Activated T-cell treated with anti-CD3 and anti-CD28 coated beads for 1 hour (primary cell): ENCODE measurements around the gene CWC27.

Experiments
- DNase-seq: peaks from one replicate; pipeline ENCODE4 v3.0.0-alpha.2; 2020; ENCODE audit warnings: low read depth

The CWC27 gene

DNA sequence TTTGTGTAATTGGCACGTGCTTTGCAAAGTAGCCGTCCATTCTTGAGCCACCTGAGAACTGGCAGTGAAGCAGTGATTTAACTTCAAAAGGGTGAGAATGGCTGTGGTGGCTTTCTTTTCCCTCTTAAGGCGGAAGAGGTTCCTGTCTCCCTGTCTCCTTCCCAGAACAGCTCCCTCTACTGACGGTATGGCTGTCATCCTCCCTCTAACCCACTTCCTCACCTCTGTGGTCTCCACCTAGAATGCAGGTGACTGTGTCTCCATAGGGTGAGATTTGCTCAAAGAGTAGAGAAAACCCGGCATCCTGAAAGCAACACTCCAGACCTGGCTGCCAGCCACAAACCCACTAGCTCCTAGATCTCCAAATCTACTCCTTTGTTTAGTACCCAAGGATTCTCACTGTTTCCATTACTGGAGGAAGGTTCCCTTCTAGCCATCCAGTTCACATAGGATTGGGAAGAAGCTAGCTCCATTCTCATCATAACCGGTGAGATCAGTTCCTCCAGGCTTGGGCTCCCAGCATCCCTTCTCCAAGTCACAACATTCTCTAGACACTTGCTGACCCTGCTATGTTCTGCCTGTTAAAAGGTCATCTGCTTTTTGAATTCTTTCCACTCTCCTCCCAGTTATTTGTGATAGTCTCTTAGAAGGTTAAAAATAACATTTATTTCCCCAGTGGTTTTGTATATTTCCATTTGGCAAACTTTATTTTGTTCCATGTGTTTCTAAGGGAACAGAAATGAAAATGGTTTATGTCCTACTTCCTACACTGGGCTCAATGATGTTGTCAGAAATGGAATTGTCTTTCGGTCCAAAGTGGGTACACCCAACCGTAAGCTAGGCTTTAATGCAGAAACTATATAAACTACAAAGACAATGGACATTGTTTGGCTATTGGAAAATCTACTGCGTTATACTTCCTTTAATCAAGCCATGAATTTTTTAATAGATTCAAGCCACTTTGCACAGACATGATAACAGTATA, 269.4 kb downstream of the CWC27 start:
- DNase-seq, result no peak

DNA sequence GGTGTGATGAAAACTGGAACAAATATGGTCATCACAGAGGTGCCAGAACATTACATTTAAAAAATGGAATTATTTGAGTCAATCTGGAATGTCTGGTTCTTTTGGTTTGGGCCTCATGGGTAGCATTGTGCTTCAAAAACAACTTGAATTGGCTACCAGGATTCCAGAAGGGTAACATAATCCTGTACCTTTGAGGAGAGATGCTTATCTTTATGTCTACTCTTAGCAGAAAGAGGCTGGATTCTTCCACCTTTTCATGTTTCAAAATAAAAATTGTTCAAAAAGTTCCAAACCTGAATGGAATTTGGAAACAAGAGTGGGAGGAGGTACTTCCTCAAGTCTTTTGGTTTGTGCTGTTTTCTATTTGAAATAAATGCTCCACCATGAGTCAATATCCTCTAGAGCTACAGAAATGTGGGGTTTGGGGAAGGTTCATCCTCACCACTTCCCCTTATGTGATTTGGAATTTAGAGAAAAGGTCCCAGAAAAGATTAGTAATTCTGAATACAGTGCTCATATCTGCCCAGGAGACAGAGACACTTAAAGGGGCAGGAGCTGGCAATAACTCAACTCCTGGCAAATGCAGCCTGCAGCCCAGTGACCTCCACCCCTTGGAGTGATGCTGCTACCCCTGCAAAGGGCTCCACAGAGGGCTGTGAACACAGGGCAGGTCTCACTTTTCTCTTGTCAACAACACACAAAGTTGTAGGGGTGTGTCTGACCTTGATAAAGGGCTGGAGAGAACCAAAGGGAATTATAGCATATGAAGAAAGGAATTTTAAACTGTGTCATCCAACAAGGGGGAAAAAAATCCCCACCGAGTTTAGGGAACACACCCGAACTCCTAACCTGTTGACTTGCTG, 272.8 kb downstream of the CWC27 start:
- no peak for DNase-seq

DNA sequence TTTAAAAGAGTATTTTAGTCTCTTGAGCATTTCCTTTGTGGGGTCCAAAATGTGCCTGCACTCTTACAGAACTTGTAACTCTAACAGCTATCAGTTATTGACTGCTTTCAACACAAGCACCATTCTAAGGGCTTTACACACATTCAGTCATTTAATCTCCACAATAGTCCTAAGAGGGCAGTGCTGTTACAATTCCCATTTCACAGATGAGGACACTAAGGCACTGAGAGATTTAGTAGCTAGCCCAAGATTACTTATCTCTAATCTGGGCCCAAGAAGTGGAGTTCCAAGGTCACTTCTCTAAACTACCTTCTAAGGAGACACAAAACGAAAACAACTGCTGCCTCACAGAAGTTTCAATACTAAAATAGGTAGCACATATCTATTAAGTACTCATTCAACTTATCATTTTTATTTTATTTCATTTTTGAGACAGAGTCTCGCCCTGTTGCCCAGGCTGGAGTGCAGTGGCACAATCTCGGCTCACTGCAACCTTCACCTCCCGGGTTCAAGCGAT, 275.2 kb downstream of the CWC27 start:
- DNase-seq, result no peak

DNA sequence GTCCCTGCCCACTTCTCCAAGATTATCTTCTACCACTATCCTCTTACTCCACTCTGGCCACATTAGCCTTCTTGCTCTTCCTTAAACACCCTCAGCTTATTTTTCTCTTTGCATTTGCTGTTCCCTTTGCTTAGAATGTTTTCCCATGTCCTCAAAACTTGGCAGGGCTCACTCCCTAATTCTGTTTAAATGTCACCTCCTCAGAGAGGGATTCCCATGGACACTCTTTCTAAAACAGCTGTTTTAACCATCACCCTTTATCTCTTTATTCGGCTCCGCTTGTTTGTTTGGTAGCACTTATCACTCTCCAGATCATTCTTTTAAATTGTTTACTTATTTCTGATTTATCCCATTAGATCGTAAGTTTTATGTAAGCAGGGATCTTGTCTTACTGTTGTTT, 278.5 kb downstream of the CWC27 start:
- DNase-seq, result no peak

DNA sequence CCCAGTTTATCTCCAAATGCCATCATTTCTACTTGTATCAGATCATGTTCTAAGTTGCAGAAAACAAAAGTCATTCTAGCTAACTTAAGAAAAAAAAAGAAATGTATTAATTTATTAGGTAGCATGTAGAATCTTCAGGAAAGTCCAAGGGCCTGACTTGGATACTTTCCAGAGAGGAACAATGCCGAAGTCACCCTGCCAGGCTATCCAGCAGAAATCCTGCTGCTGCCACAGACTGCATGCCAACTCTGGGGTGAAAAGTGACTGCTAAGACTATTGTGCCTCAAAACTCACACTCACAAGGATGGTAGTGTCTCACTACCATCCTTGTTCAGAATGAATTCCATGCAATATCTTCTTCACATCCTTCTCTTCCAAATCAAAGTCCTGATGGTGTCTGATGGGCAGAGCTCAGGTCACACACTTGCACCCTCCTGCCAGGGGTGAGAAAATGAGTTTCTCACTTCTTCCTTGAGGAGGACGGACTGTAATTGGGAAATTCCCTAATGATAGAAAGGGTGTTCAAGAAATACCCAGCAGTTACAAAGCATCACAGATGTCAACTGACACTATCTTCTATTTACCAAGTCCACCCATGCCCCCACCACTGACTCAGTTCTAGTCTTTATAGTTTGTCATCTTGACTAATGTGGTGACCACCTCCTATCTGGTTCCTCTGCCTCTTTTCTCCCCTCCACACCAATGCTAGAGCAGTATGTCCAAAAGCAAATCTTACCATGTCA, 279.4 kb downstream of the CWC27 start:
- no peak for DNase-seq

GRCh38 chr5:65050140-65050539, 281.4 kb downstream of the CWC27 start:
- DNase-seq, result no peak

GRCh38 chr5:65050826-65051498, 282.2 kb downstream of the CWC27 start:
- no peak for DNase-seq

DNA sequence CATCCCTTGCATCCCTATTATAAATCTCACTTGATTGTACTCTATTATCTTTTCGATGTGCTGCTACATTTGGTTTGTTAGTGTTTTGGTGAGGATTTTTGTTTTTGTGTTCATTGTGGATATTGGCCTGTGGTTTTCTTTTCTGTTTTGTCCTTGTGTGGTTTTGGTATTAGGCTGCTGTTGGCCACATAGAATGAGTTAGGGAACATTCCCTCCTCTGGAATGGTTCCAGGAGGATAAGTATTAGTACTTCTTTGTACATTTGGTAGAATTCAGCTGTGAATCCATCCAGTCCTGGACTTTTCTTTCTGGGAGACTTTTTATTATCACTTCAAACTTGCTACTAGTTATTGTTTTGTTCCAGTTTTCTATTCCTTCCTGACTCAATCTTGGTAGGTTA, 287.2 kb downstream of the CWC27 start:
- DNase-seq, result no peak

DNA sequence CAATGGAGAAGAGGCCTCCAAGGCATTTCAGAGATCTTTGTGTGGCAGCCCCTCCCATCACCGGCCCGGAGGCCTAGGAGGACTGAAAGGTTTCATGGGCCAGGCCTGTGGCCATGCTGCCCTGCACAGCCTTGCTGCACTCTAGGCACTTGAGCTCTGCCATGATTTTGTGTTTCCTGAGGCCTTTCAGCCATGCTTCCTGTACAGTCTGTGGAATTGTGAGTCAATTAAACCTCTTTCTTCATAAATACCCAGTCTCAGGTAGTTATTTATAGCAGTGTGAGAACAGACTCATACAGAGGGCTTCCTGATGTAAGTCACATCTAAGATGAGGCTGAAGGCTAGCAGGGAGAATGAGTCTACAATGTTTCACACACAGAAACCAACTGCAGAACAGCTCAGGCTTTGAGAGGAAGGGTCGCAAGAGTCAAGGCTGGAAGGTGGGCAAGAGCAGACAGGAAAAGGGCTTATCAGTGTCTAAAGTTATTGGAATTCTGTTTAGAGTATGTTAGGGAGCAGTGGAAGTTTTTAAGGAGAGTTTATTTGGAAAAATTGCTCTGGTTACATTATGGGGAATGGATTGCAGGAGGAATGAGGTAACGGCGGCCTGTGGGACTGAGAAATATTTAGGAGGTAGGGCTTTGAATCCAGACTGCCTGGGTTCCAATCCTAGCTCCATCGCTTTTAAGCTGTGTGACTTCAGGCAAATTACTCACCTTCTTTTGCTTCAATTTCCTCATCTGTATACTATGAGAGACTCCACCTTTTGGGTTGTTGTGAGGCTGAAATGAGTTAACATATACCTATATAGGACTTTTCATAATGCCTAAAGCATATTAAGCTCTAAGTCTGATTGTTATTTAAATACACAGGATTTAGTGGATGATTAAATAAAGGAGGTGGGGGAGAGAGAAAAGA, 291.2 kb downstream of the CWC27 start:
- no peak for DNase-seq

- DNase-seq, result no peak
These were observed 292.7 kb downstream of the CWC27 start for GRCh38 chr5:65061250-65061973.

DNA sequence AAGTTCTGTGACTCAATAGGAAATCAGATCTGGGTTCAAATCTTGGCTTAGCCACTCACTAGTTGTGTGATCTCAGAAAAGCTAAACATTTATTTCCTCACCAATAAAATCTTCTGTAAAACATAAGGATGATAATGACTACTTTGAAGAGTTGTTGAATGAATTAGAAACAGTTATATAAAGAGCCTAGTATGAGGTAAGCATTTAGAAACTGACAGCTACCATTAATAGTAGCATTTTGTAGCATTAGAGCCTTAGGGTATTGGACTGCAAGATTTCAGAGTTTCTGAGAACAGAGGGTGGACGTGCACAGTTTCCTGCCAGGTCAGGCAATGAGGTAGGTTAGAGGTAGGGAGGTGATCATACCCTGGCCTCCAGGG, 293.2 kb downstream of the CWC27 start:
- no peak for DNase-seq

GRCh38 chr5:65062469-65063083, 293.8 kb downstream of the CWC27 start:
- DNase-seq, result no peak

GRCh38 chr5:65065001-65065511, 296.3 kb downstream of the CWC27 start:
- DNase-seq, result no peak

GRCh38 chr5:65066387-65067146, 297.8 kb downstream of the CWC27 start:
- no peak for DNase-seq

- no peak for DNase-seq
These were observed 298.4 kb downstream of the CWC27 start for GRCh38 chr5:65067147-65067506.
